CD4-positive, alpha-beta T cell treated with Interleukin-1 beta for 1 hour (primary cell): Measurements from ENCODE around the gene APLP1.
A peak's percentile ranks its signal among the peaks of the same experiment; 100 is the strongest.
"Not testable (repeated sequence)": the region's sequence is repeated elsewhere in the genome, so short reads cannot be mapped to it uniquely, and the experiment has no call there.

Experiments
- DNase-seq, 2 donors: peaks; one replicate each; pipeline ENCODE4 v3.0.0-alpha.2; 2020 to 2022

APLP1 gene

DNA sequence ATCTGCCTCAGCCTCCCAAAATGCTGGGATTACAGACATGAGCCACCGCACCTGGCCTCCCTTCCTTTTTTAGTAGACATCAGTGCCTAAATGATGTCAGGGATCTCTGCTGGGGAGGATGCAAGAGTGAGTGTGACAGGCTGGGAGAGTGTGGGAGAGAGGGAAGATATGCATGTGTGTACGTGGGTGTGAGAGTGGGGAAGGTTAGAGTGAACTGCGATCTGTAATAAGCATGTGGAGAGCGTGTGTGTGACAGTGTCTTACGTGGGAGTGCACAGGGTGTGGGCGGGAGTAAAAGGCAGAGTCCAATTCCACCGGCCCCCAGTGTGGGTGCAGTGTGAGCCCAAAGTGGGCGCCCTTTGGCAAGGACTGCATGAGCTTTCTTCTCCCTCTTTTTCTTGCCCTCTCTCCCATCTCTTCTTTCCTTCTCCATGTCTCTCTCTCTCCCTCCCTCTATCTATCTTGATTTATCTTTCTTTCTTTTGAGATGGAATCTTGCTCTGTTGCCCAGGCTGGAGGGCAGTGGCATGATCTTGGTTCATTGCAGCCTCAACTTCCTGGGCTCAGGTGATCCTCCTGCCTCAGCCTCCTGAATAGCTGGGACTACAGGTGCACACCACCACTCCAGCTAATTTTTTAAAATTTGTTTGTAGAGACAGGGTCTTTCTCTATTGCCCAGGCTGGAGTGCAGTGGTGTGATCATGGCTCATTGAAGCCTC lies 15.2 kb upstream of the APLP1 start:
- DNase-seq: no peak

DNA sequence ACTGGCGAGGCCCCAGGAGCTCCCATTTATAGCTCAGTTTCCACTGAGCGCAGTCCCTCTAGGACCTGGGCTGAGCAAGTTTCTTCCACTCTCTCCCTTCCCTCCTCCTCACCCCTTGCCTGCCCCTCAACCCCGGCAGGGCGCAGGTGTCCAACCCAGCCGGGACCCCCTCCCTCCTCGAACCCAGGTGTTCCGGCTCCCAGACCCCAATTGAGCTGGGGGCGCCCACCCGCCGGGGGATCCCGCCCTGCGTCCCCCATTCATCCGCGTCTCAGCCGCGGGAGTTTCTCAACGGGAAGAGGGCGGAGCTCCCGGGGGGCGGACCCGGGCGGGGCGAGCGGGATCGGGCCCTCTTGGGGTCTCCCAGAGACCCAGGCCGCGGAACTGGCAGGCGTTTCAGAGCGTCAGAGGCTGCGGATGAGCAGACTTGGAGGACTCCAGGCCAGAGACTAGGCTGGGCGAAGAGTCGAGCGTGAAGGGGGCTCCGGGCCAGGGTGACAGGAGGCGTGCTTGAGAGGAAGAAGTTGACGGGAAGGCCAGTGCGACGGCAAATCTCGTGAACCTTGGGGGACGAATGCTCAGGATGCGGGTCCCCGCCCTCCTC lies 11.7 kb upstream of the APLP1 start, which contains the start of gene KIRREL2:
KIRREL2 (plus strand) TSS at position 366 of the 604 bp plus-strand sequence; CDS start at position 575, 209 bp downstream.
- DNase-seq: peak in 1 of 2 donors; percentile 14

DNA sequence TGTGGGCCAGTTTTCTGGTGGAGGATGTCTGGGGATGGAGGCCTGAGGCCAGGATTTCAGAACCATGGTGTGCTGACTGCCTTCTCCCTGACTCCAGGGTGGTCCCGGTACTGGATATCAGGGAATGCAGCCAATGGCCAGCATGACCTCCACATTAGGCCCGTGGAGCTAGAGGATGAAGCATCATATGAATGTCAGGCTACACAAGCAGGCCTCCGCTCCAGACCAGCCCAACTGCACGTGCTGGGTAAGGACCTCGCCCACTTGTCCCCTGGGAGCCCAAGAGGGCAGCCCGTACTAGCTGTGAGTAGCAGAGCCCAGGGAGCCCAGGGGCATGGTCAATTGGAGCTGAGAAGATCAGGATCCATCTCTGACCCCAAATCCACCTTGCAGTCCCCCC lies 10.1 kb upstream of the APLP1 start:
- no peak for DNase-seq

DNA sequence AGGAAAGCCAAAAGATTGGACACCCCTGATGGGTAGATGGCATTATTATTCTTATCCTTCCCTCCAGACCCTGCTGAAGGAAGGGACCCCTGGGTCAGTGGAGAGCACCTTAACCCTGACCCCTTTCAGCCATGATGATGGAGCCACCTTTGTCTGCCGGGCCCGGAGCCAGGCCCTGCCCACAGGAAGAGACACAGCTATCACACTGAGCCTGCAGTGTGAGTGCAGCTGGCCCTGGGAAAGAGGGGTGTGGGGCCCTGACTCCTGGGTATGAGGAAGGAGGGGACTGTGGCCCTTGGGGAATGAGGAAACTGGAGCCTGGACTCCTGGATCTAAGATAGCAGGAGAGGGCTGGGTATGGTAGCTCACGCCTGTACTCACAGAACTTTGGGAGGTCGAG lies 9.0 kb upstream of the APLP1 start:
- DNase-seq: no peak

DNA sequence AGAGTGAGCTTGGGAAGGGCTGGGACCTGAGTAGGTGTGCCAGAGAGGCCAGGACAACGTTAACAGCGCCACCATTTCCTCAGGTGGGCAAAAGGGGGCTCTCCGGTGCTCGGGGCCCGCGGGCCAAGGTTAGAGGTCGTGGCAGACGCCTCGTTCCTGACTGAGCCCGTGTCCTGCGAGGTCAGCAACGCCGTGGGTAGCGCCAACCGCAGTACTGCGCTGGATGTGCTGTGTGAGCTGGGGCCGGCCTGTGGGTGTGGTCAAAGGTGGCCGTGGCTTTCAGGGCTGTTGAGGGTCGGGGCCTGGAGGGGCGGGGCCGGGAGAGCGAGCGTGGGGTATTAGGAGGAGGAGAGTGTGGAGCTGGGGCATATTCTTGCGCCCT lies 7.9 kb upstream of the APLP1 start:
- DNase-seq: no peak

DNA sequence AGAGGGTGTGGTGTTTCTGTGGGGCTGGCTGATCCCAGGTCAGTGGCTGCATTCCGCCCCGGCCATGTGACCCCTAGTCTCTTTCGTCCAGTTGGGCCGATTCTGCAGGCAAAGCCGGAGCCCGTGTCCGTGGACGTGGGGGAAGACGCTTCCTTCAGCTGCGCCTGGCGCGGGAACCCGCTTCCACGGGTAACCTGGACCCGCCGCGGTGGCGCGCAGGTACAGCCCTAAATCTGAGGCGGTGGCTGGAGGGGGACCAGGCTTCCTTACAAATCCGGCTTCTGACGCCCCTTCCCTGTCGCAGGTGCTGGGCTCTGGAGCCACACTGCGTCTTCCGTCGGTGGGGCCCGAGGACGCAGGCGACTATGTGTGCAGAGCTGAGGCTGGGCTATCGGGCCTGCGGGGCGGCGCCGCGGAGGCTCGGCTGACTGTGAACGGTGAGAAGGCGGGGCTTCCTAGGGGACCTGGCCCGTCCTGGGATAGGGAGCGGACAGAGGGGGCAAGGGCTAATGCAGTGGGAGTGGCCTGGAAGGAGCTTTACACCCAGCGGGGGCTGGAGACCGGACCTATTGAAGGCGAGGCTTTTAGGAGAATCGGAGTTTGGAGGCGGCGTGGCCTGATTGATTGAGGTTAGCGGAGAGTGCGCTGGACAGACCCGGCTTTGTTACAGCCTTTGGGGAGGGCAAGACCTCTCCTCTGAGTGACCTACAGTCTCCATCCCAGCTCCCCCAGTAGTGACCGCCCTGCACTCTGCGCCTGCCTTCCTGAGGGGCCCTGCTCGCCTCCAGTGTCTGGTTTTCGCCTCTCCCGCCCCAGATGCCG lies 7.3 kb upstream of the APLP1 start:
- DNase-seq: no peak

DNA sequence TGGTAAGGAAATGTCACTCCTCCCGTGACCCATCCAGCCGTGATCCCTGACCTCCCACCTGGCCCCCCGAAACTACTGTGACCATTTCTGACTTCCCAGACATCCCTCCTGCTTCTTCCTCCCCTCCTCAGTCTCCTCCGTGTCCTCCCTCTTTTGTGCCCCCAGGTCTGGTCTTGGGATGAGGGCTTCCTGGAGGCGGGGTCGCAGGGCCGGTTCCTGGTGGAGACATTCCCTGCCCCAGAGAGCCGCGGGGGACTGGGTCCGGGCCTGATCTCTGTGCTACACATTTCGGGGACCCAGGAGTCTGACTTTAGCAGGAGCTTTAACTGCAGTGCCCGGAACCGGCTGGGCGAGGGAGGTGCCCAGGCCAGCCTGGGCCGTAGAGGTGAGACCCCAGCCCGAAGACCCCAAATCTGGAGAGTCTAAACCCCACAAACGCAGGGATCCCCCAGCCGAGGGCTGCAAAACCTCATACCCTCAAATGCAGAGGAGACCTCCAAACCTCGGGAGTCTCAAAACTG lies 6.7 kb upstream of the APLP1 start:
- no peak for DNase-seq

DNA sequence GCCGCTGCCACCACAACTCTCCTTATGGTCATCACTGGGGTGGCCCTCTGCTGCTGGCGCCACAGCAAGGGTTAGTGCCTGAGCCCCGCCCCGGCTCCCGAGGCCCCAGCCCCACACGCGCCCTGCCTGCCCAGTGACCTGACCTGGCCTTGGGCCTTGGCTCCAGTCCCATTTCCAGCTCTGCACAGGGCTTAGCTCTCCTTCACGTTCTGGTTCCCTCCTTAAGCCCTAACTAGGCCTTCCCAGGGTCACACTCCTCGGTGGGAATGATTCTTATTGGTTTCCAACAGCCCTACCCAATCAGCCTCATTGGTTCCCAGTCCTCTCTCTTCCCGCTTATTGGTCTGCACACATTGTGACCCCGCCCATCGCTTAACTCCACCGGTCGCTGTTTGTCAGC lies 5.8 kb upstream of the APLP1 start:
- no peak for DNase-seq

DNA sequence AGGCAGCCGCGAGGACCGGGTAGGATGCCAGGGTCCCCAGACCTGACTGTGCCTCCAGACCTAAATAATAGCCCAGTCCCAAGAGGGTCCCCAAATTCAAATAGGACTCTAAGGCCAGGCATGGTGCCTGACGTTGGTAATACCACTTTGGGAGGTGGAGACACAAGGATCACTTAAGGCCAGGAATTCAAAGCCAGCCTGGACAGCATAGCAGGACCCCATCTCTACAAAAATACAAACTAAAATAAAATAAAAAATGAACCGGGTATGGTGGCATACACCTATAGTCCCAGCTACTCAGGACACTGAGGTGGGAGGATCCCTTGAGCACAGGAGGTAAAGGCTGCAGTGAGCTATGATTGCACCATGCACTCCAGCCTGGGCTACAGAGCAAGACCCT lies 5.4 kb upstream of the APLP1 start:
- DNase-seq: no peak

DNA sequence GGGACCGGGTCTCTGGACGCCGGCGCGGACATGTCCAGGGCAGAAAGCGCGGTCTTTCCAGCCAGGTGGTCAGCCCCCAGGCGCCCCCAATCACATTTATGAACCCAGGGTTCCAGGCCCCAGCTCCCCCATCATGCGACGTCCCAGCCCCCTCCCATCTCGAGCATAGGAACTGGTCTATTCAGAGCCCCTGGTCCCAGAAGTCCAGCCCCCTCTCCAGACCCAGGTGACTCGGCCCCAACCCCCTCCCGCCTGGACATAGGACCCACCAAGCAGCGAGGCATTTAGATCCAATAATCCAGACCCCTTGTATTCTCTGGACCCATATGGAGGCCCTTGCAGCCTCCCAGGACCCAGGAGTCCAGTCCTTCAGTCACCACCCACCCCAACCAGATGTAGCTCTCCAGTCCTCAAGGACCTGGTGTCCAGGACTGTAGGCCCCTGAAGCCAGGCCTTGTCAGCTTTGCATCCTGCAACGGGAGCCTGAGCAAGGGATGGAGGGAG lies 501 bp downstream of the APLP1 start:
- no peak for DNase-seq

DNA sequence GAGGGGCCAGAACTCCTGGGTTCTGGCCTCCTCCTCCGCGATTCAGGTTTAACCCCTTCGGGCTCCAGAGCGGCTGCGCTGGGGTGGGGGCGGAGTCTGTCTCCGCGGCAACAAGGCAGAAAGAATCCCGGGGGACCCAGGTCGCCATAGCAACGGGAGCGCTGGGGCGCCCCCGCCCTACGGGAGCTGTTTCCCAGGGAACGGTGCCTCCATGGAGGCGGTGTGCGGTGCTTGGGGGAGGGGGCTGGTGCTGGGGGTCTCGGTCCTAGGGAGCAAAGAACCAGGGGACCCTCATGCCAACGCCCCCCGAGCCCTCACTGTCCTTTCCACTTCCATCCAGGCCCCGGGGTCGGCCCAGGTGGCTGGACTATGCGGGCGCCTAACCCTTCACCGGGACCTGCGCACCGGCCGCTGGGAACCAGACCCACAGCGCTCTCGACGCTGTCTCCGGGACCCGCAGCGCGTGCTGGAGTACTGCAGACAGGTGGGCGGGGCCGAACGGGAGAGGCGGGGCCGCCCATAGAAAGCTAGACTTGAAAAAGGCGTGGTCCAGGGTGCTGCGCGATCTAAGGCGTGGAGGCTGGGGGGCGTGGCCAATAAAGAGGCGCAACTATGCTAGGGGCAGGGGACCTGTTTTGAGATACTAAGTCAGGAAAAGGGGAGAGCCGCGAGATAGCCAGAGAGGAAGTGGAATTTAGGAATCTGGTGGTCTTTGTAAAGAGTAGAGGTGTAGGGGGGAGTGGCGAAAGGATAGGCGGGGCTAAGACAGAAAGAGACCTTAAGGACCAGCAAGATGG lies 1.2 kb downstream of the APLP1 start:
- DNase-seq: peak; percentile 83 to 88

DNA sequence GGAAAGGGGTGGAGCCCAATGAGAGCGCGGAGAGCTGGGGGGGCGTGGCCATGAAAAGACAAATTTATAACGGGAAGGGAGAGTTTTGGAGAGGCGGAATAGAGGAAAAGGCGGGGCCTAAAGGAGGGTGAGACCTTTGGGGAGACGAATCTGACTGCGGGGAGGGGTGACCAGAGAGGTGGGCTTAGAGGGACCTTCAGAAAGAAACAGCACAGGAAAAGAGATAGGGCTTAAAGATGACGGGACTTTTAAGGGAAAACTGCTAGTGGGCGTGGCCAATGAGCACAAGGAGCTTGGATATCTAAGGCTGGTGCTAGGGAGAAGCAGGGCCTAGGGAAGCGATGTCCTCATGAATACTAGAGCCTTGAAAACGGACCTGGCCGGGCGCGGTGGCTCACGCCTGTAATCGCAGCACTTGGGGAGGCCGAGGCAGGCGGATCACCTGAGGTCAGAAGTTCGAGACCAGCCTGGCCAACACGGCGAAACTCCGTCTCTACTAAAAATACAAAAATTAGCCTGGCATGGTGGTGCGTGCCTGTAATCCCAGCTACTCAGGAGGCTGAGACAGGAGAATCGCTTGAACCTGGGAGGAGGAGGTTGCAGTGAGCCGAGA lies 1.9 kb downstream of the APLP1 start:
- not testable (repeated sequence) for DNase-seq

DNA sequence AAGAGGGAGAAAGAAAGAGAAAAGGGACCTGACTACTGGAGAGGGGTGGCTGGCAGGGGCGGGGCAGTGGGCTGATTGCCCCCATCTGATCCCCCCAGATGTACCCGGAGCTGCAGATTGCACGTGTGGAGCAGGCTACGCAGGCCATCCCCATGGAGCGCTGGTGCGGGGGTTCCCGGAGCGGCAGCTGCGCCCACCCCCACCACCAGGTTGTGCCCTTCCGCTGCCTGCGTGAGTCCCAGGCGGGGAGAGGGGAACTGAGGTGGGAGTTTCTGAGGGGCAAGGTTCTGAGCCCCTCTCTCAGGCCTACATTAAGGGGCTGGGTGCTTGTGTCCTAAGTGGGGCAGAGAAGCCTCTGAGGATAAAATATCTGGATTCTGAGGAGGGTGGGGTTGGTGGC lies 2.4 kb downstream of the APLP1 start:
- no peak for DNase-seq

DNA sequence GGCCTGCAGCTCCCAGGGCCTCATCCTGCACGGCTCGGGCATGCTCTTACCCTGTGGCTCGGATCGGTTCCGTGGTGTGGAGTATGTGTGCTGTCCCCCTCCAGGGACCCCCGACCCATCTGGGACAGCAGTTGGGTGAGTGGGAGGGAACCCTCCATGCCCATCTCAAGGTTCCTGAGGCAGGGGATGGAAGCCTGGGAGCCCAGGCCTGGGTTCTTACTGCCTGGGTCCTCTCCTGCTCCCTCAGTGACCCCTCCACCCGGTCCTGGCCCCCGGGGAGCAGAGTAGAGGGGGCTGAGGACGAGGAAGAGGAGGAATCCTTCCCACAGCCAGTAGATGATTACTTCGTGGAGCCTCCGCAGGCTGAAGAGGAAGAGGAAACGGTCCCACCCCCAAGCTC lies 3.2 kb downstream of the APLP1 start:
- DNase-seq: no peak

DNA sequence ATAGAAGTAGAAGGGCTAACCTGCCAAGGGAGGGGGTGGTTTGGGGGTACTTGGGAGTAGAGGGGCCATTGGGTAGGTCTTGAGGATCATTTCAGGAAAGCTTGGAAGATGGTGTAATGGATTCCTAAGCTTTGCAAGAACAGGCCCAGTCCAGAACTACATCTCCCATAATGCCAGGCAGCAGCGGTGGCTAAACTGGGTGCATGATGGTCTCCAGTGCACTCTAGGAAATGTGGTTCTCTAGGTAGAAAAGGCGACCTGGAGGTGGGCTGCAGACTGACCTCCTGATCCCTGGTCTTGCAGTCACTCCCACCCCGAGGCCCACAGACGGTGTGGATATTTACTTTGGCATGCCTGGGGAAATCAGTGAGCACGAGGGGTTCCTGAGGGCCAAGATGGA lies 3.8 kb downstream of the APLP1 start:
- no peak for DNase-seq

DNA sequence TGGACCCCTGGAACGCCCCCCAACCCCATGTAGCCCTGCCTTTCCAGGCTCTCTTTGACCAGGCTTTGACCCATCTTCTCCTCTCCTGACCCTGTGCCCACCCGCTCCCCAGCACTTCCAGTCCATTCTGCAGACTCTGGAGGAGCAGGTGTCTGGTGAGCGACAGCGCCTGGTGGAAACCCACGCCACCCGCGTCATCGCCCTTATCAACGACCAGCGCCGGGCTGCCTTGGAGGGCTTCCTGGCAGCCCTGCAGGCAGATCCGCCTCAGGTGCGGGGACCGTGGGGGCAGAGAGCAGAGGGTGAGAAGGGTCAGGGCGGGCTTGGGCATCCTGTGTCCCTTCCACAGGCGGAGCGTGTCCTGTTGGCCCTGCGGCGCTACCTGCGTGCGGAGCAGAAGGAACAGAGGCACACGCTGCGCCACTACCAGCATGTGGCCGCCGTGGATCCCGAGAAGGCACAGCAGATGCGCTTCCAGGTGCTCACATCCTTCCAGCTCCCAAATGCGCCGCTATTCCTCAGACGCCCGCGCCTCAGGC lies 6.1 kb downstream of the APLP1 start:
- no peak for DNase-seq

DNA sequence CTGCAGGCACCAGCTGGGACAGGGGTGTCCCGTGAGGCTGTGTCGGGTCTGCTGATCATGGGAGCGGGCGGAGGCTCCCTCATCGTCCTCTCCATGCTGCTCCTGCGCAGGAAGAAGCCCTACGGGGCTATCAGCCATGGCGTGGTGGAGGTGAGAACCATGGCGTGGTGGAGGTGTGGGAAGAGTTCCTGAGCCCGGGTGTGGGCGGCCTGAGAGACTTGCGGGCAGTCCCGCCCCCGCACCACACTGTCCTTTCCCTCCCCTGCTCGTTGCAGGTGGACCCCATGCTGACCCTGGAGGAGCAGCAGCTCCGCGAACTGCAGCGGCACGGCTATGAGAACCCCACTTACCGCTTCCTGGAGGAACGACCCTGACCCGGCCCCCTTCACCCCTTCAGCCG lies 10.7 kb downstream of the APLP1 start:
- DNase-seq: no peak

DNA sequence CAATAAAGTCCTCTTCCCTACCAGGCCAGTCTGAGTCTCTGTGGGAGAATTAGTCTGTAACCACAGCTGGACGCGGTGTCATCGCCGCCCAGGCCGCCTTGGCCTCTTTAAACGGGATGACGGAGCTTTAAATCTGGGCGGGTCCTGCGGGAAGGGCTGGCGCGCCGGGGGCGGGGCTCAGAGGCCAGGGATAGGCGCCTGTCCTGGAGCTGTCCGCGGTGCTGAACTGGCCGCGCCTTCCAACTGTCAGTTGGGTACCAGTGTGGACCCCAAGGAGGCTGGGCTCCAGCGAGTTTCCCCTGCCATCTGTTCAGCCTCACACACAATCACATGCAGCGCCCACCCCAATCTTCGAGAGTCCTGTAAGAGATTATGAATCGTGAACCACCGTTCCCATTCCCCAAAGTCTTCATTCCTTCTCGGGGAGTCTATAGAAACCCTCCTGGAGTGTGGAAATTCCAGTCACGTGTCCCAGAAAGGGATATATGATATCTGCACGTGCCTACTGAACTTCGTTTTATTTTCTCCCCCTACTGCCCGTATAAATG lies 11.5 kb downstream of the APLP1 start:
- DNase-seq: peak; percentile 74 to 75

DNA sequence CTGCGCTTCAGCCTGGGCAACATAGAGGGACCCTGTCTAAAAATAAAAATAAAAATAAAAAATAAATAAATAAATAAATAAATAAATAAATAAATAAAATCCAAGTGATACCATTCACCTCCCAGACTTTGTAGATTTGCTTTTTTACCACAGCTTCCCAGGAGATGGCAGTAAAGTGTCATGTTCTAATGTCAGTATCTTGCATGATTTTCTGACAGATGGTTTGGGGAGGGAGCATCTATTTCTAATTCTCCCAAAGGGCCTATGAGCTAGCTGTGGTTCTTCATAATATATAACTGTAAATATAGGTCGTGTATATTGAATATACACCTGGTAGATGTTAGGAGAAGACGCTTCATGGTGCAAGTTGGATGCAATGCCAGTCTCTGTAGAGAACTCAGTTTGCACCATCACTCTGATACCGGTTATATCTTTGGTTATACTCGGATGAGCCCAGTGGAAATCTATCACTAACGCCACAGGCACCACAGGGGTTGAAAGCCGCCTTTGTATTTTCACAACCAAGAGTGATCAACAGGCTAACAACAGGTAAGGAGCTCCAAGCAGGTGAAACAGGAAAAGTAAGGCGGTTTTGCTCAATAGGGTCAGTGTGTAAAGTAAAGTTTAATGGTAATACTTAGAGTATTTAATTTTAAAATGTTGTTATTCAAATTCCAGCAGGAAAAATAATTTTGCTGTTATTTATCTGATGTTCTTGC lies 13.9 kb downstream of the APLP1 start:
- peak; percentile 45 to 85 for DNase-seq

DNA sequence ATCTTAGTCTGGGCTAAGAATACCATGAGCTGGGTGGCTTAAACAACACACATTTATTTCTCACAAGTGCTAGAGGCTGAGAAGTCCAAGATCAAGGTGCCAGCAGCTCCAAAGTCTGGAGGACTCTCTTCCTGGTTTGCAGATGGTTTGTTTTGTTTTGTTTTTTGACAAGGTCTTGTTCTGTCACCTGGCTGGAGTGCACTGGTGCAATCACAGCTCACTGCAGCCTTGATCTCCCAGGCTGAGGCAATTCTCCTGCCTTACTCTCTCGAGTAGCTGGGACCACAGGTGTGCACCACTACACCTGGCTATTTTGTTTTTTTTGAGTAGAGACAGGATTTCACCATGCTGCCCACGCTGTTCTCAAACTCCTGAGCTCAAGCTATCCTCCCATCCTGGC lies 15.5 kb downstream of the APLP1 start:
- DNase-seq: peak; percentile 25 to 35

DNA sequence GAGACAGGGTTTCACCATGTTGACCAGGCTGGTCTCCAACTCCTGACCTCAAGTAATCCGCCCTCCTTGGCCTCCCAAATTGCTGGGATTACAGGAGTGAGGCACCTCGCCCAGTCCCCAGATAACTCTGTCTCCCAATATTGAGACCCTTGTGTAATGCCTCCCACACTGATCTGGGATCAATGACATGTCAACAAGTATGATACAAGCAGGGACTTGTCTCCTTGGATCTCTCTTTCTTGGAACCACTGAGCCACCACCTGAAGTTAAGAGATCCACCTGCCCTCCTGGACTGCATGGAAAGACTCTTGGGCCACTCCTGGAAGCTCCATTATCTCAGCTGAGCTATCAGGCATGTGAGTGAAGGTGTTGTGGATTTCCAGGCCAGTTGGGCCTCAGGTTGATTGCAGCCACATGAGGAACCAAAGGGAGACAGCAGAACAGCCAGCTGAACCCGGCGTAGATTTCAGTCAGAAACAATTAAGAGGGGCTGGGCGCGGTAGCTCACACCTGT lies 16.9 kb downstream of the APLP1 start:
- DNase-seq: peak in 1 of 2 donors; percentile 16
